Measurements from ENCODE around the gene OR2T3.
"Not testable (repeated sequence)": the region's sequence is repeated elsewhere in the genome, so short reads cannot be mapped to it uniquely, and the experiment has no call there.

Gene OR2T3

GRCh38 chr1:248453619-248454018, 19.5 kb upstream of the OR2T3 start:
- in situ Hi-C loops (cut with HindIII; ENCODE audit: low sequenced_read_pairs) = not testable (repeated sequence)

GRCh38 chr1:248455045-248455444, 18.1 kb upstream of the OR2T3 start:
- in situ Hi-C loops (cut with HindIII; ENCODE audit: low sequenced_read_pairs); H3K4me3 ChIP-seq (ENCODE audit: low read depth, low read length); DNase-seq (ENCODE audit: low read depth, low spot score): not testable (repeated sequence)

More at GRCh38 chr1:248453619-248454018, 19.5 kb upstream of the OR2T3 start:
- not testable (repeated sequence) for DNase-seq (ENCODE audit: low read depth, low spot score); H3K4me3 ChIP-seq (ENCODE audit: low read depth, low read length)

- H3K4me3 ChIP-seq (ENCODE audit: low read depth, low read length); DNase-seq (ENCODE audit: low read depth, low spot score); in situ Hi-C loops (cut with HindIII; ENCODE audit: low sequenced_read_pairs): not testable (repeated sequence)
Observed at GRCh38 chr1:248456635-248457034, 16.5 kb upstream of the OR2T3 start.

- H3K4me3 ChIP-seq (ENCODE audit: low read depth, low read length); in situ Hi-C loops (cut with HindIII; ENCODE audit: low sequenced_read_pairs); DNase-seq (ENCODE audit: low read depth, low spot score): not testable (repeated sequence)
Observed at GRCh38 chr1:248459117-248459516, 14.0 kb upstream of the OR2T3 start.

- no peak overlapping the region for H3K4me3 ChIP-seq (ENCODE audit: low read depth, low read length)
- no peak for DNase-seq (ENCODE audit: low read depth, low spot score)
- TF ChIP-seq CTCF (IDR thresholded peaks at IDR 0.05; ENCODE audit: low read depth, low read length) = no peak
- in situ Hi-C loops (cut with HindIII; ENCODE audit: low sequenced_read_pairs) = no loop called here
Observed at GRCh38 chr1:248471154-248471553, 2.0 kb upstream of the OR2T3 start.

- in situ Hi-C loops (cut with HindIII; ENCODE audit: low sequenced_read_pairs); DNase-seq (ENCODE audit: low read depth, low spot score); H3K4me3 ChIP-seq (ENCODE audit: low read depth, low read length): not testable (repeated sequence)
Observed at GRCh38 chr1:248472111-248472510, 1.0 kb upstream of the OR2T3 start.

GRCh38 chr1:248475660-248476059, 2.5 kb downstream of the OR2T3 start:
- DNase-seq (ENCODE audit: low read depth, low spot score); in situ Hi-C loops (cut with HindIII; ENCODE audit: low sequenced_read_pairs); H3K4me3 ChIP-seq (ENCODE audit: low read depth, low read length): not testable (repeated sequence)

- in situ Hi-C loops (cut with HindIII; ENCODE audit: low sequenced_read_pairs); H3K4me3 ChIP-seq (ENCODE audit: low read depth, low read length); DNase-seq (ENCODE audit: low read depth, low spot score): not testable (repeated sequence)
Observed at GRCh38 chr1:248481686-248482579, 8.8 kb downstream of the OR2T3 start.

GRCh38 chr1:248488289-248488688, 15.1 kb downstream of the OR2T3 start, which contains the start of gene OR2T5:
Gene OR2T5, plus strand, starts transcription at chr1:248488589. Its CDS starts 0 bp downstream, at chr1:248488589.
- H3K4me3 ChIP-seq (ENCODE audit: low read depth, low read length); in situ Hi-C loops (cut with HindIII; ENCODE audit: low sequenced_read_pairs); DNase-seq (ENCODE audit: low read depth, low spot score): not testable (repeated sequence)

GRCh38 chr1:248496661-248497060, 23.5 kb downstream of the OR2T3 start:
- DNase-seq (ENCODE audit: low read depth, low spot score); in situ Hi-C loops (cut with HindIII; ENCODE audit: low sequenced_read_pairs); H3K4me3 ChIP-seq (ENCODE audit: low read depth, low read length): not testable (repeated sequence)

GRCh38 chr1:248500305-248501035, 27.3 kb downstream of the OR2T3 start:
- in situ Hi-C loops (cut with HindIII; ENCODE audit: low sequenced_read_pairs); H3K4me3 ChIP-seq (ENCODE audit: low read depth, low read length); DNase-seq (ENCODE audit: low read depth, low spot score): not testable (repeated sequence)

GRCh38 chr1:248507773-248508172, 34.6 kb downstream of the OR2T3 start, which contains the start of gene OR2G6:
Gene OR2G6, plus strand, starts transcription at chr1:248508073. Its CDS starts 13,574 bp downstream, at chr1:248521647.
- DNase-seq (ENCODE audit: low read depth, low spot score); H3K4me3 ChIP-seq (ENCODE audit: low read depth, low read length); in situ Hi-C loops (cut with HindIII; ENCODE audit: low sequenced_read_pairs): not testable (repeated sequence)

- H3K4me3 ChIP-seq (ENCODE audit: low read depth, low read length); in situ Hi-C loops (cut with HindIII; ENCODE audit: low sequenced_read_pairs); DNase-seq (ENCODE audit: low read depth, low spot score): not testable (repeated sequence)
Observed at GRCh38 chr1:248510217-248510616, 37.1 kb downstream of the OR2T3 start.
